Measurements from ENCODE around the gene SHISA9. TPM values are rescaled to one million over a fixed set of nuclear protein-coding genes. Genes with fewer than 3 reads are reported as not detected.

Gene SHISA9
- total and polyA plus RNA-seq, 2 of the 4 experiments (the other 2 are of a cell fraction): under 0.01 TPM; not detected in 1

GRCh38 chr16:13193721-13194120 is 292.3 kb downstream of the SHISA9 start:
- Histone ChIP-seq H3K23ac (ENCODE audit: low read depth, low read length) (no peak overlapping the region), H3K4me1 (ENCODE audit: control insufficient read depth, insufficient read depth, low read length) (no peaks in the 10 kb centered on the region), H3K14ac (replicated peaks; ENCODE audit: low read depth, low read length) (no peak overlapping the region), H2BK120ac (ENCODE audit: low read depth, low read length) (no peak overlapping the region), H3K18ac (ENCODE audit: low read depth, low read length) (no peak overlapping the region), H3K79me1 (ENCODE audit: low read depth in 1 of 2, low read length in 2 of 2) (no peaks in the 10 kb centered on the region), H4K5ac (ENCODE audit: low read depth, low read length) (no peak overlapping the region), H3K4me3 (ENCODE audit: insufficient read depth, low read depth, low read length) (no peak overlapping the region), H2BK5ac (ENCODE audit: low read depth, low read length, poor library complexity, severe bottlenecking) (no peak overlapping the region), H3K9me3 (ENCODE audit: control insufficient read depth, insufficient read depth, low read length) (peaks cover 7% of the 10 kb centered on the region; the same call in 1 of the 2 replicates), H4K8ac (ENCODE audit: low read depth in 2 of 2, low read length in 2 of 2) (no peak overlapping the region), H3K9me1 (ENCODE audit: insufficient read depth, low read length) (no peaks in the 10 kb centered on the region), H2BK20ac (ENCODE audit: low read depth, low read length) (no peak overlapping the region), H4K91ac (ENCODE audit: insufficient read depth, low read depth, low read length) (no peak overlapping the region), H3K4ac (ENCODE audit: low read depth, low read length) (no peak overlapping the region), H3K9ac (ENCODE audit: low read depth, low read length) (no peak overlapping the region), H4K20me1 (ENCODE audit: insufficient read depth, low read length) (no peaks in the 10 kb centered on the region), H3K4me2 (ENCODE audit: low read depth, low read length) (no peak overlapping the region), H3K56ac (ENCODE audit: extremely low read depth, insufficient read depth, low read length) (no peak overlapping the region), H2AFZ (replicated peaks; ENCODE audit: low read length, poor library complexity) (no peak overlapping the region), H2AK9ac (replicated peaks; ENCODE audit: low read depth, low read length, poor library complexity) (no peak overlapping the region), H3K27ac (ENCODE audit: insufficient read depth, low read length) (no peak overlapping the region), H2AK5ac (ENCODE audit: low read depth, low read length) (no peak overlapping the region), H3K36me3 (ENCODE audit: control insufficient read depth, insufficient read depth, low read length) (no peaks in the 10 kb centered on the region), H2BK15ac (ENCODE audit: low read depth, low read length) (no peak overlapping the region), H3K27me3 (ENCODE audit: control insufficient read depth, insufficient read depth, low read length) (no peaks in the 10 kb centered on the region)
- in situ Hi-C loops (cut with MboI; ENCODE audit: low sequenced_read_pairs): no loop called here
- ATAC-seq (ENCODE audit: low read depth) (no peak), DNase-seq (no peak)
- ChIA-PET POLR2A (ENCODE audit: unreplicated experiment) (no interaction called here), CTCF (no interaction called here)
- TF ChIP-seq, protein P1, sequence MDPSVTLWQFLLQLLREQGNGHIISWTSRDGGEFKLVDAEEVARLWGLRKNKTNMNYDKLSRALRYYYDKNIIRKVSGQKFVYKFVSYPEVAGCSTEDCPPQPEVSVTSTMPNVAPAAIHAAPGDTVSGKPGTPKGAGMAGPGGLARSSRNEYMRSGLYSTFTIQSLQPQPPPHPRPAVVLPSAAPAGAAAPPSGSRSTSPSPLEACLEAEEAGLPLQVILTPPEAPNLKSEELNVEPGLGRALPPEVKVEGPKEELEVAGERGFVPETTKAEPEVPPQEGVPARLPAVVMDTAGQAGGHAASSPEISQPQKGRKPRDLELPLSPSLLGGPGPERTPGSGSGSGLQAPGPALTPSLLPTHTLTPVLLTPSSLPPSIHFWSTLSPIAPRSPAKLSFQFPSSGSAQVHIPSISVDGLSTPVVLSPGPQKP (IDR thresholded peaks at IDR 0.05; ENCODE audit: borderline replicate concordance, low read depth, low read length): no peak
- TF ChIP-seq FOS (IDR thresholded peaks at IDR 0.05; ENCODE audit: low read depth, low read length) (no peak), RAD21 (IDR thresholded peaks at IDR 0.05; ENCODE audit: low read length) (no peak), BHLHE40 (IDR thresholded peaks at IDR 0.05; ENCODE audit: low read depth, low read length) (no peak), MXI1 (IDR thresholded peaks at IDR 0.05; ENCODE audit: borderline replicate concordance, low read depth, low read length) (no peak), CEBPB (IDR thresholded peaks at IDR 0.05; ENCODE audit: low read depth, low read length) (no peak), RCOR1 (IDR thresholded peaks at IDR 0.05; ENCODE audit: insufficient replicate concordance, low read length) (no peak), MAZ (IDR thresholded peaks at IDR 0.05; ENCODE audit: borderline replicate concordance, low read depth, low read length) (no peak), RFX5 (IDR thresholded peaks at IDR 0.05; ENCODE audit: low read depth, low read length) (no peak), NFE2L2 (IDR thresholded peaks at IDR 0.05; ENCODE audit: low read depth, low read length) (no peak), MAFK (IDR thresholded peaks at IDR 0.05; ENCODE audit: low read depth, low read length) (no peak), SMC3 (IDR thresholded peaks at IDR 0.05; ENCODE audit: low read depth, low read length) (no peak), POLR2A (IDR thresholded peaks at IDR 0.05; ENCODE audit: low read depth, low read length) (no peak), CHD1 (IDR thresholded peaks at IDR 0.05; ENCODE audit: low read depth, low read length) (no peak)
- TF ChIP-seq, protein P2, sequence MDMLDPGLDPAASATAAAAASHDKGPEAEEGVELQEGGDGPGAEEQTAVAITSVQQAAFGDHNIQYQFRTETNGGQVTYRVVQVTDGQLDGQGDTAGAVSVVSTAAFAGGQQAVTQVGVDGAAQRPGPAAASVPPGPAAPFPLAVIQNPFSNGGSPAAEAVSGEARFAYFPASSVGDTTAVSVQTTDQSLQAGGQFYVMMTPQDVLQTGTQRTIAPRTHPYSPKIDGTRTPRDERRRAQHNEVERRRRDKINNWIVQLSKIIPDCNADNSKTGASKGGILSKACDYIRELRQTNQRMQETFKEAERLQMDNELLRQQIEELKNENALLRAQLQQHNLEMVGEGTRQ (IDR thresholded peaks at IDR 0.05; ENCODE audit: low read depth, low read length): no peak
- TF ChIP-seq, protein P3, sequence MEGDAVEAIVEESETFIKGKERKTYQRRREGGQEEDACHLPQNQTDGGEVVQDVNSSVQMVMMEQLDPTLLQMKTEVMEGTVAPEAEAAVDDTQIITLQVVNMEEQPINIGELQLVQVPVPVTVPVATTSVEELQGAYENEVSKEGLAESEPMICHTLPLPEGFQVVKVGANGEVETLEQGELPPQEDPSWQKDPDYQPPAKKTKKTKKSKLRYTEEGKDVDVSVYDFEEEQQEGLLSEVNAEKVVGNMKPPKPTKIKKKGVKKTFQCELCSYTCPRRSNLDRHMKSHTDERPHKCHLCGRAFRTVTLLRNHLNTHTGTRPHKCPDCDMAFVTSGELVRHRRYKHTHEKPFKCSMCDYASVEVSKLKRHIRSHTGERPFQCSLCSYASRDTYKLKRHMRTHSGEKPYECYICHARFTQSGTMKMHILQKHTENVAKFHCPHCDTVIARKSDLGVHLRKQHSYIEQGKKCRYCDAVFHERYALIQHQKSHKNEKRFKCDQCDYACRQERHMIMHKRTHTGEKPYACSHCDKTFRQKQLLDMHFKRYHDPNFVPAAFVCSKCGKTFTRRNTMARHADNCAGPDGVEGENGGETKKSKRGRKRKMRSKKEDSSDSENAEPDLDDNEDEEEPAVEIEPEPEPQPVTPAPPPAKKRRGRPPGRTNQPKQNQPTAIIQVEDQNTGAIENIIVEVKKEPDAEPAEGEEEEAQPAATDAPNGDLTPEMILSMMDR (conservative IDR thresholded peaks at IDR 0.05; ENCODE audit: low read depth, low read length): no peak
- no CpG with 5 or more reads among the region's 1 CpG for WGBS, 2 experiments (ENCODE audit: extremely low coverage in 2 of 2, insufficient read length in 1 of 2)
- intact Hi-C loops (cut with micrococcal nuclease): no loop called here
- no TSS peak for BruUV-seq (replicated peaks)
- dilution Hi-C loops (cut with HindIII; ENCODE audit: low sequenced_read_pairs, unreplicated experiment): no loop called here
